Colon (tissue), 2 donors: ENCODE data around the gene IRX2.

Experiments used
- FAIRE-seq: peaks from 2 replicates; lab custom pipeline; 2012; peaks lifted over from hg19 to GRCh38; lab: Jason Lieb, UNC
- donor health status: control.
- donor health status: control.

IRX2 gene

DNA sequence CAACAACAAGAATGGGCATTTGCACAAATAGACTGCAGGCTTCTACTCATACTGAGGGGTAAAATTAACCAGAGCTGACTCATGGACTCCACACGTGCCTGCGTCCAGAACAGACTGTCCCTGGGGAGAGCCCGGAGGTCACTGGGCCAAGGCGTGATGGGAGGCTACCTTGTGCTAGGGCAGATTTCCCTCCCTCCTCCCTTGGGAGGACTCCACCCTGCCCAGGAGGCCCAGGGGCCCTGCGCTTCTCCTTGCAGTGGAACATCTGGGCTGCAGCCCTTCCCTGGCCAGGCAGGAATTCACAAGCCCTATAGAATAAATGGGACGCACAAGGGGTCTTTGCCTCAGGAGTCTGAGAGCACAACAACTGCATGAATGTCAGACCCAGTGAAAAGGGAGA, 35.6 kb downstream of the IRX2 start:
- FAIRE-seq = no peak

- FAIRE-seq = no peak
These were observed 36.7 kb downstream of the IRX2 start for GRCh38 chr5:2714805-2715204.

- FAIRE-seq = no peak
These were observed 37.5 kb downstream of the IRX2 start for GRCh38 chr5:2714026-2714425.

DNA sequence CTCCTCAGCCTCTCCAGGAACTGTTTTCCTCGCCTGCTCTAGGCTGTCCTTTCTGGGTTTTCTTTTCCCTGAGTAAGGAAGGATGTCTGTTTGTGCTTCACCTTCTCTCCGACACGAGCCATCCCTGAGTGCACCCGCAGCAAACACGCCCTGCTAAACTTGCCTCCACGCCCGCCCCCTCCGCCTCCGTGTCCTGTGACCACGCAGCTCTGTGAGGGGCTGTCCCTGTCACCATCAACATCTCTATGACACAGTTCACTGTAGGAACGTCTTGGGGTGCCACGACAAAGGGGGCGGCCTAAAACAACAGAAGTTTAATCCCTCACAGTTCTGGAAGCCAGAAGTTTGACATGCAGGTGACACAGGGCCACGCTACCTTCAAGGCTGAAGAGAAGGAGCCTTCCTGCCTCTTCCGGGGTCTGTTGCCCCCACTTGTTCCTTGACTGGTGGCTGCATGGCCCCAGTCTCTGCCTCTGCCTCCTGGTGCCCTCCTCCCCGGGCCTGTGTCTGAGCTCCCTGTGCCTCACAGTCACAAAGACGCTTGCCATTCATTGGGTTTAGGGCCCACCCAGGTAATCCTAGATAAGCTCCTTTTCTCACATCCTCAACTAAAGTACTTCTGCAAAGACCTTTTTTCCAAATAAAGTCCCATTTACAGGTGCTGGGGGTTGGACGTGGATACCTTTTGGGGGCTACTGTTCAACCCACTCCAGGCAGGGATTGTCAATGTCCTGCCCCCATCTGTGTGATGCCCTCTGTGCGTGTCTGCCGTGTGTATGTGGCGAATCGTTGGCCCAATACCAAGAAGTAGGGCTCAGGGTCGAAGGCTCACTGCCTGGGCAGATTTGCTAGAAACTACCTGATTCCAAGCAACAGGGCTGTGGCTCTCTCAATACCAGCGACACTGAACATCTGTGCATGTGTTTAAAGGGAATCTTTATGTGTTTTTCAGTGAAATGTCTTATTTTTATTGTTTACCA, 39.7 kb downstream of the IRX2 start:
- no peak for FAIRE-seq

DNA sequence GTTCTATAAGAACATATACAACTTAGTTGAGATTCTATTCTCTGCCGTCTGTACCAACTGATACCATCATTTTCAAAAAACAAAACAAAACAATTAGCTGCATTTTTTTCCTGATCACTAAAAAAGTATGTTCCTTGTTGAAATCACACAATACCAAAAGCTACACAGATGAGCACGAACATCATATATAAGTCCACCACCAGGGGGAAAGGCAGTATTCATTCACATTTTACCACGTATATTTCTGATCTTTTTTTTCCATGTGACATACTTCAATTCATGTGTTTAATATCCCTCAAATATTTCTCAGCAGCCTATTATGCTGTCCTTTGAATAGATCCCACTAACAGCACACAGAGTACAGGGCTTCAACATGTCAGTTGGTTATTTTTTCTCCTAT, 40.6 kb downstream of the IRX2 start:
- FAIRE-seq = no peak

- no peak for FAIRE-seq
These were observed 41.3 kb downstream of the IRX2 start for GRCh38 chr5:2709976-2710689.

- no peak for FAIRE-seq
These were observed 42.7 kb downstream of the IRX2 start for GRCh38 chr5:2708751-2709150.

GRCh38 chr5:2708132-2708531, 43.3 kb downstream of the IRX2 start:
- FAIRE-seq = no peak

DNA sequence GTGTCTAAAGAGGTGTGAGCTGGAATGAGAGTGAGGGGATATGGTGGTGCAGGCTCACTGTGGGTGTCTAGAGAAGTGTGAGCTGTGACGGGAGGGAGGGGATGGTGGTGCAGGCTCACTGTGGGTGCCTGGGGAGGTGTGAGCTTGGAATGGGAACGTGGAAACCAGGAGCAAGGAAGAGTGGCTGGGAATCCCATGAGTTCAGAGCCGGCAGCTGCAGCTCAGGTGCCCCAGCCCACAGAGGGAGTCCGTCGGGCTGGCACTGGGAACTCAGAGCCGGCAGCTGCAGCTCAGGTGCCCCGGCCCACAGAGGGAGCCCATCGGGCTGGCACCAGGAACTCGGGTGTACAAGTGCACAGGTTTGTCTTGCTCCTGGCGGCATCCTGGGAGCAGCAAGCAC, 45.6 kb downstream of the IRX2 start:
- no peak for FAIRE-seq

GRCh38 chr5:2704806-2705645, 46.5 kb downstream of the IRX2 start:
- no peak for FAIRE-seq

DNA sequence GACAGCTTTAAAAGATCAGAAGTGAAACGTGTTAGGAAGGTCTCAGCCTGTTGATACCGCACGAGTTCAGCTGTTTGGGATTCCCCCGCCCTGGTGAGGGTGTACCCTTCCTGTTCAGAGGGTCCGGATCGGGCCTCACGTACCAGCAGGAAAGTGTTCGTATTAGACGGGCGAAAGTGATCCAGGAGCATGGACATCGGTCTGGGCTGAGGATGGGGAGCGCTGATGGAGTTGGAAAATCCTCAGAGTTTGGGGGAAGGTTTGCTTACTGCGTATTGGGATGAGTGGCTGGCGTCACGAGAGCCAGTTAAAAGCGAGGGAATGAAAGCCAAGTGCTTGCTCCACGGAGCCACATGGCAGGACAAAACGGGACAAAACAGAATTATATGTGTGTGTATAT, 47.4 kb downstream of the IRX2 start:
- no peak for FAIRE-seq

- no peak for FAIRE-seq
These were observed 47.9 kb downstream of the IRX2 start for GRCh38 chr5:2703615-2704014.

DNA sequence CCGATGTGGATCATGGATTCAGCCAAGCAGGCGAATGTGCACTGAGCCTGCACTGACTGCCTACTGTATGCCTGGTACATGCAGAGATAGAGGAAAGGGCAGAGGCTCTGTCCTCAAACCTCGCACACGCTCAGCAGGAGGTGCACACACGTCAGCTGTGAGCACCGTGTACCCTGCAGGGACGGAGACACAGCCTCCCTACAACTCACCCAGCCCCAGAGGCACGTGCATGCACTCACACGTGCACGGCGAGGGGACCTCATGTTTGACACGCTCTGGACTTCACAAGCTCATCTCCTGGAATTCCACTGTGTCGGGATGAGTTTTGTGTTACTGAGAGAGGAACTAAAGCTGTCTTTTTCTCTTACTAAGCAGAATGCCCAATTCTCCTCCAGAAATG, 48.4 kb downstream of the IRX2 start:
- no peak for FAIRE-seq

GRCh38 chr5:2702096-2702879, 49.2 kb downstream of the IRX2 start:
- no peak for FAIRE-seq

DNA sequence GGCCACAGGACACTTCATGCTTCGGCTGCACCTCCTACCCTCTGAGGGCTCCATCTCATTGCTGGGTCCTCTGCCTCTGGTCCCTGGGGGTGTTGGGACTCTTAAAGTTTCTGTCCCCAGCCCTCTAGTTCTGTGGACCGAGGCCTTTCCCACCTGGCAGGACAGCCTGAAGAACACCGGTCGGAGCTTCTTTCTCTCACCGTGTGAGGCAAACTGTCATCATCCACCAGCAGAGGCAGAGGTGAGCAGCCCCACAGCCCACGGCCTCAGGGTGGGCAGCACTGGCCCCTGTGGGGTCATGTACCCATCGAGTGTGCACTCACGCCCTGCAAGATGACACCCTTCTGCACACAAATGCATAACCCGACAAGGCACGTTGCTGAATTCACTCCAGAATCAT, 49.9 kb downstream of the IRX2 start:
- no peak for FAIRE-seq

GRCh38 chr5:2700876-2701275, 50.6 kb downstream of the IRX2 start:
- FAIRE-seq = no peak

GRCh38 chr5:2699686-2700085, 51.8 kb downstream of the IRX2 start:
- FAIRE-seq = no peak

GRCh38 chr5:2699231-2699630, 52.2 kb downstream of the IRX2 start:
- FAIRE-seq = no peak

DNA sequence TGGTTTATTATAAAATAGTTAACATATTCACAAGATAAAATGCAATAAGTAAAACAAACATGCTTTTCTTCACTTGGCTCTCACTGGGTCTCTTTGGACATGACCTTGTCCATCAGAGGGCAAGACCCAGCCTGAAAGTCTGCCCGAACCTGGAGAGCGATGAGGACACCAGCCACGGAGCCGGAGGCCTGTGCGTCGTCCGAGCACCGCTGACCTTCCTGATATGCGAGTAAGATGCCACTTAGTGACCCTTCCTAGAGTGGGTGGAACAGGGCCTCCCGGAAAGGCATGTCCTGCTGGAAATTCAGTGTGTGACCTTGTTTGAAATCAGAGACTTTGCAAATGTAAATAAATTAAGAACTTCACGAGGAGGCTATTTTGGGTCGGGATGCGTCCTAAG, 52.9 kb downstream of the IRX2 start:
- FAIRE-seq = no peak

DNA sequence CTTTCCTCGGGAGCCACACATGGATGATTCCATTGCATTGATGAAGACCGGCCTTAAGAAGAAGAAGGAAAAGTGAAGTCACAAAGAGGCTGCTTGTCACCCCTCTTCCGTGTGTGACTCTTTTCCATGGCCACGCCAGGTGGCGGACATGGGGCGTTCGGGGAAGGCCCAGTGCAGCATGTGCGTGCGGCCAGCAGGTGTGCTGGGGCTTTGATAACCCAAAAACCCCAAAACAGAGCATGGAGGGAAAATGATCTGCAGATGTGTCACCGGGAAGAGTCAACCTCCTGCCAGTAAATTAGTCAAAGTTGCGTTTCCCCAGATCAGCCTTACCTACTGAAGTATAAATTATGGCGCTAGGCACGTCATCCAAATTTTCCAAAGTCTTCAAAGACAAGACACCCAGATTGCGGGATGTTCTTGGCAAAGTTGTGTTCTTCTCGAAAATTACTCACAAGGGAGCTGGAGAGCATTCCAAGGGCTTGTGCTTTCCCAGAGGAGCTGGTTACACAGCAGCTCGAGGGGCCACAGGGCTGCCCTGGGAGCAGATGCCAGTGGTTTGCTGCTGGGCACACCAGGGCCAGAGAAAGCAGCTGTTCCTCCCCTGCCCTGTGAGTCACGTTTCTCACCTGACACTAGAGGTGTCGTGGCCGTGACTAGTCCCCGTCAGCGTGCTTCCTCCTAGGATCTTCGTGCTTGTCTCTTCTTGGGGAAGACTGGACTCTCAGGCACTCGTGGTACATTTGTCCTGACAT, 53.9 kb downstream of the IRX2 start:
- FAIRE-seq = no peak

- no peak for FAIRE-seq
These were observed 54.4 kb downstream of the IRX2 start for GRCh38 chr5:2697041-2697440.
